Left lung (tissue), 8 donors: Measurements from ENCODE around the gene ATP5F1B. TPM values are rescaled to one million over a fixed set of nuclear protein-coding genes. Genes with fewer than 3 reads are reported as not detected.

Experiments used
- polyA plus RNA-seq, 6 donors: library from polyadenylated mRNA; unstranded; fragments of 120-200 nt; gene quantifications; one replicate each; pipeline ENCODE4 v1.2.1, GENCODE V29; 2013; ENCODE audit not compliant: insufficient read length in 6 of 6
- total RNA-seq, 2 donors: library from RNA; stranded (reverse); fragmentation: NEBNext Ultra II Directional; extraction: Animal tissue kit (Norgen Biotek cat#: 25700); gene quantifications; one replicate each; pipeline ENCODE4 v1.2.1, GENCODE V29; 2021
- donor health status: DM: no; HTN: yes; CAD: no.
- donor health status: DM: no; HTN: no; CAD: no.

The ATP5F1B gene
- total and polyA plus RNA-seq, 8 donors, result 433 to 661 (median 593) TPM

Other genes with a start within 250 kb of the ATP5F1B start
- gene TIMELESS, start 196.6 kb downstream of the ATP5F1B start, total RNA-seq, result 10 to 100 TPM; 15.0 to 22.1 TPM
- gene TIMELESS, start 196.6 kb downstream of the ATP5F1B start, polyA plus RNA-seq, result 10 to 100 TPM; 27.1 to 38.0 (median 32.3) TPM
- gene MIP, start 191.3 kb downstream of the ATP5F1B start, total RNA-seq, result not detected
- gene MIP, start 191.3 kb downstream of the ATP5F1B start, polyA plus RNA-seq, result under 1 TPM in 1 of 6 donors, not detected in 5; 0.18 TPM
- gene SPRYD4, start 177.4 kb downstream of the ATP5F1B start, total RNA-seq, result 1 to 10 TPM; 2.5 to 3.3 TPM
- gene SPRYD4, start 177.4 kb downstream of the ATP5F1B start, polyA plus RNA-seq, result 1 to 10 TPM; 4.6 to 5.9 (median 5.7) TPM
- 1 to 10 TPM; 3.0 to 5.9 TPM for gene GLS2, start 157.8 kb downstream of the ATP5F1B start, total RNA-seq
- gene GLS2, start 157.8 kb downstream of the ATP5F1B start, polyA plus RNA-seq, result 1 to 10 TPM; 2.3 to 3.4 (median 2.7) TPM
- 100 to 1,000 TPM in 1 of 2 donors, 10 to 100 TPM in 1; 81.2 to 113 TPM for gene RBMS2, start 124.2 kb downstream of the ATP5F1B start, total RNA-seq
- gene RBMS2, start 124.2 kb downstream of the ATP5F1B start, polyA plus RNA-seq, result 10 to 100 TPM; 49.0 to 74.9 (median 67.1) TPM
- 10 to 100 TPM; 91.0 to 96.0 TPM for gene BAZ2A, start 15.7 kb downstream of the ATP5F1B start, total RNA-seq
- 100 to 1,000 TPM in 3 of 6 donors, 10 to 100 TPM in 3; 90.9 to 113 (median 99.6) TPM for gene BAZ2A, start 15.7 kb downstream of the ATP5F1B start, polyA plus RNA-seq
- 100 to 1,000 TPM; 164 to 210 TPM for gene PTGES3, start 42.3 kb upstream of the ATP5F1B start, total RNA-seq
- 100 to 1,000 TPM; 224 to 303 (median 278) TPM for gene PTGES3, start 42.3 kb upstream of the ATP5F1B start, polyA plus RNA-seq
- gene NACA, start 79.3 kb upstream of the ATP5F1B start, total RNA-seq, result 100 to 1,000 TPM; 531 to 592 TPM
- gene NACA, start 79.3 kb upstream of the ATP5F1B start, polyA plus RNA-seq, result 1,000 to 10,000 TPM; 2,221 to 2,541 (median 2,372) TPM
- gene PRIM1, start 106.3 kb upstream of the ATP5F1B start, total RNA-seq, result 10 to 100 TPM in 1 of 2 donors, 1 to 10 TPM in 1; 7.2 to 13.6 TPM
- 10 to 100 TPM; 19.9 to 28.5 (median 23.2) TPM for gene PRIM1, start 106.3 kb upstream of the ATP5F1B start, polyA plus RNA-seq
- gene HSD17B6, start 117.3 kb upstream of the ATP5F1B start, total RNA-seq, result 10 to 100 TPM; 40.7 to 63.0 TPM
- 1 to 10 TPM in 5 of 6 donors, under 1 TPM in 1; 0.57 to 4.8 (median 1.8) TPM for gene HSD17B6, start 117.3 kb upstream of the ATP5F1B start, polyA plus RNA-seq